HEK293 (cell line): Measurements from ENCODE around the gene FSIP1.

ENCODE experiments used
- CTCF ChIA-PET: fragments of 350-600 bp; formaldehyde crosslinking; extraction: SDS; loops from one replicate; lab custom pipeline; 2021; ENCODE audit warnings: antibody characterized with exemption; lab: Yijun Ruan, JAX
- POLR2A ChIA-PET: fragments of 300-600 bp; formaldehyde crosslinking; extraction: SDS; loops from one replicate; lab custom pipeline; 2020; ENCODE audit warnings: antibody characterized with exemption, inconsistent platforms; lab: Yijun Ruan, JAX
- H3K27ac ChIP-seq: fragments of 200-500 bp; sonication (Bioruptor generic); 2 replicates; pipeline ENCODE4 v1.5.1; 2014; ENCODE audit warnings: low read depth, low read length, control low read depth, inconsistent platforms; ENCODE audit errors: extremely low read depth
- H3K36me3 ChIP-seq, 2 experiments: fragments of 200-500 bp in 1 of 2; sonication (Bioruptor generic) in 1 of 2; 1 replicate in 1 of 2; 2 replicates in 1 of 2; pipeline ENCODE4 v1.5.1; 2014 to 2017; ENCODE audit warnings: inconsistent platforms in 2 of 2, low read length in 2 of 2; ENCODE audit not compliant: control insufficient read depth in 2 of 2, insufficient read depth in 1 of 2
- H3K4me1 ChIP-seq: fragments of 200-500 bp; sonication (Bioruptor generic); 2 replicates; pipeline ENCODE4 v1.5.1; 2014; ENCODE audit warnings: mild to moderate bottlenecking, low read length, inconsistent platforms; ENCODE audit not compliant: control insufficient read depth, insufficient read depth
- H3K4me3 ChIP-seq: 2 replicates; pipeline ENCODE4 v1.5.1; 2011; ENCODE audit warnings: low read depth, mild to moderate bottlenecking, control low read depth, low read length, moderate library complexity
- H3K9me3 ChIP-seq: fragments of 200-500 bp; sonication (Bioruptor generic); 2 replicates; pipeline ENCODE4 v1.5.1; 2014; ENCODE audit warnings: low read depth, low read length, inconsistent platforms; ENCODE audit not compliant: control insufficient read depth, insufficient read depth
- AEBP2 ChIP-seq: fragments of 450-650 bp; formaldehyde crosslinking; IDR thresholded peaks from 2 replicates; pipeline ENCODE4 v1.5.1; 2016; ENCODE audit warnings: missing biosample characterization, missing genetic modification characterization, borderline replicate concordance
- ATF2 ChIP-seq: fragments of 450-650 bp; formaldehyde crosslinking; IDR thresholded peaks from 2 replicates; pipeline ENCODE4 v1.5.1; 2016; ENCODE audit warnings: missing biosample characterization, missing genetic modification characterization, low read depth
- BCL6B ChIP-seq: fragments of 450-650 bp; formaldehyde crosslinking; IDR thresholded peaks from 2 replicates; pipeline ENCODE4 v1.5.1; 2017; ENCODE audit warnings: missing biosample characterization, missing genetic modification characterization
- GLI4 ChIP-seq: fragments of 450-650 bp; formaldehyde crosslinking; IDR thresholded peaks from 2 replicates; pipeline ENCODE4 v1.5.1; 2016; ENCODE audit warnings: missing biosample characterization, missing genetic modification characterization
- KLF7 ChIP-seq: fragments of 450-650 bp; formaldehyde crosslinking; IDR thresholded peaks from 2 replicates; pipeline ENCODE4 v1.5.1; 2016; ENCODE audit warnings: missing biosample characterization, missing genetic modification characterization, borderline replicate concordance
- MYNN ChIP-seq: fragments of 450-650 bp; formaldehyde crosslinking; IDR thresholded peaks from 2 replicates; pipeline ENCODE4 v1.5.1; 2016; ENCODE audit warnings: missing biosample characterization, missing genetic modification characterization, borderline replicate concordance
- REST ChIP-seq: fragments of 450-650 bp; formaldehyde crosslinking; IDR thresholded peaks from 2 replicates; pipeline ENCODE4 v1.5.1; 2016; ENCODE audit warnings: missing biosample characterization, missing genetic modification characterization
- SCRT1 ChIP-seq: fragments of 450-650 bp; formaldehyde crosslinking; IDR thresholded peaks from 2 replicates; pipeline ENCODE4 v1.5.1; 2016; ENCODE audit warnings: missing biosample characterization, missing genetic modification characterization, borderline replicate concordance
- SETDB1 ChIP-seq: IDR thresholded peaks from one replicate; pipeline ENCODE4 v1.6.1; 2017; ENCODE audit warnings: mild to moderate bottlenecking, low read length, moderate library complexity, mixed read lengths; ENCODE audit not compliant: insufficient read length
- ZBTB44 ChIP-seq: fragments of 450-650 bp; IDR thresholded peaks from 2 replicates; pipeline ENCODE4 v1.5.1; 2018; ENCODE audit warnings: missing biosample characterization, mild to moderate bottlenecking, missing genetic modification characterization
- ZFHX2 ChIP-seq: fragments of 450-650 bp; formaldehyde crosslinking; conservative IDR thresholded peaks from 2 replicates; pipeline ENCODE4 v1.5.1; 2016; ENCODE audit warnings: missing biosample characterization, missing genetic modification characterization
- ZFP3 ChIP-seq: fragments of 450-650 bp; formaldehyde crosslinking; IDR thresholded peaks from 2 replicates; pipeline ENCODE4 v1.5.1; 2016; ENCODE audit warnings: low read depth, missing biosample characterization, missing genetic modification characterization
- ZNF10 ChIP-seq: fragments of 450-650 bp; formaldehyde crosslinking; IDR thresholded peaks from 2 replicates; pipeline ENCODE4 v1.5.1; 2017; ENCODE audit warnings: missing biosample characterization, missing genetic modification characterization
- ZNF248 ChIP-seq: fragments of 450-650 bp; formaldehyde crosslinking; IDR thresholded peaks from 2 replicates; pipeline ENCODE4 v1.5.1; 2017; ENCODE audit warnings: missing biosample characterization, missing genetic modification characterization
- ZNF266 ChIP-seq: fragments of 450-650 bp; formaldehyde crosslinking; IDR thresholded peaks from 2 replicates; pipeline ENCODE4 v1.5.1; 2016; ENCODE audit warnings: missing biosample characterization, missing genetic modification characterization, low read depth
- ZNF335 ChIP-seq: fragments of 450-650 bp; formaldehyde crosslinking; conservative IDR thresholded peaks from 2 replicates; pipeline ENCODE4 v1.5.1; 2016; ENCODE audit warnings: missing biosample characterization, missing genetic modification characterization
- ZNF341 ChIP-seq: fragments of 450-650 bp; formaldehyde crosslinking; IDR thresholded peaks from 2 replicates; pipeline ENCODE4; 2016; ENCODE audit warnings: low read depth, missing biosample characterization, missing genetic modification characterization
- ZNF416 ChIP-seq: fragments of 450-650 bp; formaldehyde crosslinking; IDR thresholded peaks from 2 replicates; pipeline ENCODE4 v1.5.1; 2016; ENCODE audit warnings: missing biosample characterization, missing genetic modification characterization
- ZNF473 ChIP-seq: fragments of 450-650 bp; formaldehyde crosslinking; IDR thresholded peaks from 2 replicates; pipeline ENCODE4 v1.5.1; 2017; ENCODE audit warnings: missing biosample characterization, missing genetic modification characterization
- ZNF561 ChIP-seq: fragments of 450-650 bp; IDR thresholded peaks from 2 replicates; pipeline ENCODE4 v1.5.1; 2018; ENCODE audit warnings: missing biosample characterization, missing genetic modification characterization, borderline replicate concordance
- ZNF571 ChIP-seq: fragments of 450-650 bp; formaldehyde crosslinking; IDR thresholded peaks from 2 replicates; pipeline ENCODE4 v1.5.0; 2017; ENCODE audit warnings: missing biosample characterization, missing genetic modification characterization
- ZNF664 ChIP-seq: fragments of 450-650 bp; formaldehyde crosslinking; IDR thresholded peaks from 2 replicates; pipeline ENCODE4 v1.5.1; 2016; ENCODE audit warnings: missing biosample characterization, missing genetic modification characterization
- ZNF777 ChIP-seq: fragments of 450-650 bp; formaldehyde crosslinking; IDR thresholded peaks from 2 replicates; pipeline ENCODE4 v1.5.1; 2017; ENCODE audit warnings: missing biosample characterization, missing genetic modification characterization, borderline replicate concordance
- ZNF843 ChIP-seq: fragments of 450-650 bp; formaldehyde crosslinking; IDR thresholded peaks from 2 replicates; pipeline ENCODE4 v1.5.1; 2016; ENCODE audit warnings: missing biosample characterization, missing genetic modification characterization
- ZSCAN23 ChIP-seq: fragments of 450-650 bp; formaldehyde crosslinking; IDR thresholded peaks from 2 replicates; pipeline ENCODE4 v1.5.1; 2016; ENCODE audit warnings: missing biosample characterization, missing genetic modification characterization
- ZXDB ChIP-seq: fragments of 450-650 bp; formaldehyde crosslinking; IDR thresholded peaks from 2 replicates; pipeline ENCODE4 v1.5.1; 2016; ENCODE audit warnings: missing biosample characterization, missing genetic modification characterization
- TF ChIP-seq, protein P1 (sequence below): fragments of 450-650 bp; formaldehyde crosslinking; IDR thresholded peaks from 2 replicates; pipeline ENCODE4 v1.5.1; 2016; ENCODE audit warnings: missing biosample characterization, missing genetic modification characterization

FSIP1 gene

DNA sequence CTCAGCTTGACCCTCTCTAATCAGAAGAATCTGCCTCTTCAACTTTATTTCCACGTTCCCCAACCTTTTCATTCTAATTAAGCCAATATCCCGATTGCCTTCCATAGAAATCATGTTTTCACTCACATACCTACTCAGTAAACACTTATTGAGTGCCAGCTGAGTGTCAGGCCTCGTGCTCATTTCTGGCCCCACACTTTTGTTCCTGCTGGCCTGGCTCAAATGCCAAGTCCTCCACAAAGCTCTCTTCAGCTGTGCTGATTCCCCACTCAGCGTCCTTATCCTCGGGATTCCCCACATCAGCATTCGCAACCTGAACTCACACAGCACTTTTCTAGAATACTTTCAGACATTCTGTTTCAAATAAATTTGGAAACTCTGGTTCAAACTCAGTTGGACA, 132.9 kb downstream of the FSIP1 start (continued):
- TF ChIP-seq ZNF664 (tag by site-specific recombination) (no peak), GLI4 (tag by site-specific recombination) (no peak), ZNF473 (no peak), BCL6B (tag by site-specific recombination) (no peak), SCRT1 (tag by site-specific recombination) (no peak), ZFHX2 (no peak), ZSCAN23 (tag by site-specific recombination) (no peak), MYNN (no peak), ZNF266 (no peak), ATF2 (tag by site-specific recombination) (no peak)

DNA sequence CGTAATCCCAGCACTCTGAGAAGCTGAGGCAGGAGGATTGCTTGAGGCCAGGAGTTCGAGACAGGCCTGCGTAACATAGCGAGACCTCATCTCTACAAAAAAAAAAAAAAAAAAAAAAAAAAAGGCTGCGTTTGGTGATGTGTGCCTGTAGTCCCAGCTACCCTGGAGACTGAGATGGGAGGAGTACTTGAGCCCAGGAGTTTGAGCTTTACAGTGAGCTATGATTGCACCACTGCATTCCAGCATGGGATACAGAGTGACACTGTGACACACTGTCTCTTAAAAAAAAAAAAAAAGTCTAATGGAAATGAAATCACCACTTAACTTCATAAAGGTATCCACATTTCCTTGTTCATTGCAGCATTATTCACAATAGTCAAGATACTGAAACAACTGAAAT, 136.2 kb downstream of the FSIP1 start:
- Histone ChIP-seq H3K4me1 (no peaks in the 10 kb centered on the region), H3K9me3 (no peaks in the 10 kb centered on the region), H3K27ac (no peak overlapping the region), H3K4me3 (no peak overlapping the region), H3K36me3 (no peaks in the 10 kb centered on the region)
- POLR2A ChIA-PET = no interaction called here
- CTCF ChIA-PET = no interaction called here
- no peak for TF ChIP-seq ZNF341 (tag by site-specific recombination)
- TF ChIP-seq AEBP2 (tag by site-specific recombination) = no peak
- TF ChIP-seq, protein P1, sequence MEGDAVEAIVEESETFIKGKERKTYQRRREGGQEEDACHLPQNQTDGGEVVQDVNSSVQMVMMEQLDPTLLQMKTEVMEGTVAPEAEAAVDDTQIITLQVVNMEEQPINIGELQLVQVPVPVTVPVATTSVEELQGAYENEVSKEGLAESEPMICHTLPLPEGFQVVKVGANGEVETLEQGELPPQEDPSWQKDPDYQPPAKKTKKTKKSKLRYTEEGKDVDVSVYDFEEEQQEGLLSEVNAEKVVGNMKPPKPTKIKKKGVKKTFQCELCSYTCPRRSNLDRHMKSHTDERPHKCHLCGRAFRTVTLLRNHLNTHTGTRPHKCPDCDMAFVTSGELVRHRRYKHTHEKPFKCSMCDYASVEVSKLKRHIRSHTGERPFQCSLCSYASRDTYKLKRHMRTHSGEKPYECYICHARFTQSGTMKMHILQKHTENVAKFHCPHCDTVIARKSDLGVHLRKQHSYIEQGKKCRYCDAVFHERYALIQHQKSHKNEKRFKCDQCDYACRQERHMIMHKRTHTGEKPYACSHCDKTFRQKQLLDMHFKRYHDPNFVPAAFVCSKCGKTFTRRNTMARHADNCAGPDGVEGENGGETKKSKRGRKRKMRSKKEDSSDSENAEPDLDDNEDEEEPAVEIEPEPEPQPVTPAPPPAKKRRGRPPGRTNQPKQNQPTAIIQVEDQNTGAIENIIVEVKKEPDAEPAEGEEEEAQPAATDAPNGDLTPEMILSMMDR = no peak
- no peak for TF ChIP-seq ZNF335 (tag by site-specific recombination)
- no peak for TF ChIP-seq ZNF571 (tag by site-specific recombination)
- no peak for TF ChIP-seq ZNF473
- no peak for TF ChIP-seq ZNF561 (tag by site-specific recombination)
- no peak for TF ChIP-seq ZXDB (tag by site-specific recombination)
- TF ChIP-seq KLF7 (tag by site-specific recombination) = no peak
- no peak for TF ChIP-seq ZBTB44 (tag by site-specific recombination)
- TF ChIP-seq ZNF10 (tag by site-specific recombination) = no peak
- no peak for TF ChIP-seq REST (tag by site-specific recombination)
- TF ChIP-seq SETDB1 = no peak
- no peak for TF ChIP-seq ZNF416 (tag by site-specific recombination)
- TF ChIP-seq ZNF843 = no peak
- TF ChIP-seq ZFP3 = no peak
- TF ChIP-seq ZNF248 = no peak
- TF ChIP-seq ZNF777 = no peak
